Activated CD8-positive, alpha-beta memory T cell treated with anti-CD3 and anti-CD28 coated beads for 24 hours (primary cell): Measurements from ENCODE around the gene ST6GAL1.
"Not testable (repeated sequence)": the region's sequence is repeated elsewhere in the genome, so short reads cannot be mapped to it uniquely, and the experiment has no call there.

Experiments
- DNase-seq: peaks from one replicate; pipeline ENCODE4 v3.0.0-alpha.2; 2020

ST6GAL1 gene

DNA sequence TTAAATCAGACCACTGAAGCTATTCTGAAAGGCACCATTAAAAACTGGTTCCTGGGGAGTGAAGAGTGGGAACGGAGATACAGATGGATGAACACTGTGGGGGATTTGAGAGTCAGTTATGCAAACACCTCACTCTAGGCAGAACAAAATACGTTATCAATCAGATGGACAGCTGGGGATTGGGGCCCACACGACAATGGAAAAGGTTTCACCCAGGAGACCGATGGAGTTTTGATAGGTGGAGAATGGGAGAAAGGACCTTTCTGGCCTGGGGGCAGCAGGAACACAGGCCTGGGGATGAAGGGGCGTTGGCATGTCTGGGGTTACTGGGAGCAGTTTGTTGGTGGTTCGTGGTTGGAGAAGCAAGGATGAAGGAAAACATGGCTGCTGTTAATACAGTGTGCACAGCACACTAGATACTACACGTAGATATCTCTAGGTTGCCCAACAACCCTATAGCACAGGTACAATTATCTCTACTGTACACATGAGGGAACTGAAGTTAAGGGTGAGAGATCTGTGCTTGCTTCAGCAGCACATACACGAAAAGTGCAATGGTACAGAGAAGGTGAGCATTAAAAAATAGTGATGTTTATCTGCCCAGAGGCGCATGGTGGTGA is 16.5 kb downstream of the ST6GAL1 start:
- no peak for DNase-seq

GRCh38 chr3:186949281-186949982 is 19.1 kb downstream of the ST6GAL1 start:
- no peak for DNase-seq

- DNase-seq = no peak
Measured at GRCh38 chr3:186950402-186951093, 20.2 kb downstream of the ST6GAL1 start.

- no peak for DNase-seq
Measured at GRCh38 chr3:186951640-186952552, 21.6 kb downstream of the ST6GAL1 start.

DNA sequence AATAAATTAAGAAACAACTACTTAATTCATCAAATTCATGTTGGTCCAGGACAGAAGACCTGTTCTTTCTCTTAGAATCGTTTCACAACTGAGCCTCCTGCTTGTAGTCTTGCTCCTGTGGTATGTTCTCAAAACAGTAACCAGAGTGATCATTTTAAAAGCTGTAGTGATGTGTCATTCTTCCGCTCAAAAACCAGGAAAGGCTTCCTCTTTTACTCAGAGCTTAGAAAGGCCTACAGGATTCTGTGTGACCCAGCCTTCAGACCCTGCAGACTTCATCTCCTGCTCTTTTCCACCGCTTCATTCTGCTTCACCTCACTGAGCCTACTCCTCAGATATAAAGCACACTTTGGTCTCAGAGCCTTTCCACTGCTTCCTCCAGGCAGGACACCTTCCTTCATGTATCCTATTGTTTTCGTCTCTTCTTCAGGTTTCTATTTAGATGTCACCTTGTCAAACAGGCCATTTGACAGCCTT is 22.7 kb downstream of the ST6GAL1 start:
- no peak for DNase-seq

- DNase-seq = not testable (repeated sequence)
Measured at GRCh38 chr3:186953992-186954699, 23.8 kb downstream of the ST6GAL1 start.

DNA sequence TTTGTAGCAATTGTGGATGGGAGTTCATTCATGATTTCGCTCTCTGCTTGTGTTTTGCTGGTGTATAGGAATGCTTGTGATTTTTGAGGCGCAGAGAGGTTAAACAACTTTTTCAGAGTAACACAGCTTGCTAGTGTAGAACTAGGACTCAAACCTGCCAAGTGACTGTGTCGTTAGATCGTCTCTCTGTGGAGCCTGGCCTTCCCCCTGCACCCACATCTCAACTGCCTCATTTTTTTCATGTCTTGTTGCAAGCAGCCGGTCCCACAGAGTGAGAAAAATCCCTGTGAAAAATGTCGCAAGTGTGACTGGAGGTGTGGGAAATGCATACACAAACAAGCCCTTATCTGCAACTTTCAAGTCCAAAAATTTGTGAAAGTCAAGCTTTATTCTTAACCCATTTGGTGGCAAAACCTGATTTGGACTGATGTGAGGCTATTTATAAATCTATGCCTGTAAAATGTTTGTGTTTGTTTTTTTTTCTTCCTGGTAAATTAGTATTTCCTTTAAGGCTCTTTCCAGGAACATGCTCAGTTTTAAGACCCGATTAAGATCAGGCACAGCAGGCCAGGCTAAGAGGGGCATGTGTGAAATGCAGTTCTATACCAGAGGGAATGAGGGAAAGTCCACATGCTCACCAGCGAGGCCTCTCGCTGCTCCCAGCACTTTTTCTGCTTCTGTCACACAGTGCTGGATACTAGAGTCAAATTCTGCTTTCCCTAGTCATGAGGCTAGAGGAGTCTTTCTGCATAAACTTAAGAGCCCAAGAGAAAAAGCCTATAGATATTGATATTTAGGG is 25.8 kb downstream of the ST6GAL1 start:
- DNase-seq = no peak

DNA sequence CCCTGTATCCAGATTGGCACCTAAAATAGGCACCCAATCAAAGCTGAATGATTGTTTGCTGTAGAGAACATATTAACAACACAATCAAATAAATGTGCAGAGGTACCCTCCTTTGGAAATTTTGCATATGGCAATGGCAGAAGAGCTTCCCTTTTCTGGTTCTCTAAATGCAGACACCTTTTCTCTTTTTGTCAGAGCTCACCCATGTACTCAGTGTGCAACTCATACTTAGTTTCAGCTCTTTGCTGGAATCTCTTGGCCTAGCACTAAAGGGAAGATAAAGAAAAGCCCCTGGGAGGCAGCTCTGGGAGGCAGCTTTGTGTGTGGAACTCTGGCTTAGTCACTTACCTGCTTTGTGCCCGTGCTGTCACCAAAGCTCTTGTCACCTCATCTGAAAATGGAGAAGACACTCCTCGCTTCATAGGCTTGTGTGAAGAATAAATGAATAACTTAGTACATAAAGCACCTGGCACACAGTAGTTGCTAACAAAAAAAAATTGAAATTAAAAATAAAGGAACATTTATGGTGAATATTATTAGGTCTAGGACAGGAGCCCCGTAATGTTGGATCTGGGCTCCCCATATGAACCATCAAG is 28.8 kb downstream of the ST6GAL1 start:
- no peak for DNase-seq

- DNase-seq = no peak
Measured at GRCh38 chr3:186960347-186960746, 30.0 kb downstream of the ST6GAL1 start.

DNA sequence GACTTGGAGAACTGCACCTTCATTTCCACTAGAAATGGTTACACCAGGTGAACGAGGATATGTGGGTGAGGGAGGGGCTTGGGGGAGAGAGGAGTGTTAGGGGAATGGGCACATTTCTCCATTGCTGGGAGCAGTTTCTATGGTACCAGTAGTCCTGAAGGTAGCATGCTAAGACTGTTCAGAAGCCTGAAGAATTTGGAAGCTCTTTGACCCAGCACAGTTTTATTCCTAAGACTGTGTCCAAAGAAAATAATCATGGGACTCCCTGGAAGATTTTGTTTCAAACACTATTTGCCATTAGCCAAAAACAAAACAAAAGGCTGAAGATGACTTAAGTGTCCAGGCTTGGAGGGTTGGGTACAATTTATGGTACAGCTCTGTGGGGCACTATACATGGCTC is 32.1 kb downstream of the ST6GAL1 start:
- no peak for DNase-seq

GRCh38 chr3:186963636-186964035 is 33.3 kb downstream of the ST6GAL1 start:
- DNase-seq = no peak

GRCh38 chr3:186964071-186964470 is 33.7 kb downstream of the ST6GAL1 start:
- DNase-seq = no peak

- DNase-seq = no peak
Measured at GRCh38 chr3:186964616-186965015, 34.3 kb downstream of the ST6GAL1 start.

GRCh38 chr3:186965141-186965879 is 35.0 kb downstream of the ST6GAL1 start:
- no peak for DNase-seq

DNA sequence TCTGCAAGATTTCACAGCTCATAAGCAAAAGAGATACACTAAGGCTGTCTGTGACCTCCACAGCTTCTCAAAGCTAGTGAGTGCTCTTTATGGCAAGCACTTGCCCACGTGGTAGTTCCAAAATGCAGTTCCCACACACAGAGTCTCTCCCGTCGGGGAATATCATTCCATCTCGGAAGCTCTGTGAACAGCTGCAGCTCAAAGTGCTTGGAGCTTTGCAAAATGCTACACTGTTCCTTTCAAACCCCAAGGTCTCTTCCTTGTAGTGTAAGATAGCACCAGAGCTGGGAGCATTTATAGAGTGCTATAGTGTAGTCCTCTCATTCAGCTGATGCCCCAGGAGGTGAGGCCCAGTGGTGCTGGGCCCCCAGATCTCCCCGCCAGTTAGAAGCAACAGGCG is 36.1 kb downstream of the ST6GAL1 start:
- no peak for DNase-seq

DNA sequence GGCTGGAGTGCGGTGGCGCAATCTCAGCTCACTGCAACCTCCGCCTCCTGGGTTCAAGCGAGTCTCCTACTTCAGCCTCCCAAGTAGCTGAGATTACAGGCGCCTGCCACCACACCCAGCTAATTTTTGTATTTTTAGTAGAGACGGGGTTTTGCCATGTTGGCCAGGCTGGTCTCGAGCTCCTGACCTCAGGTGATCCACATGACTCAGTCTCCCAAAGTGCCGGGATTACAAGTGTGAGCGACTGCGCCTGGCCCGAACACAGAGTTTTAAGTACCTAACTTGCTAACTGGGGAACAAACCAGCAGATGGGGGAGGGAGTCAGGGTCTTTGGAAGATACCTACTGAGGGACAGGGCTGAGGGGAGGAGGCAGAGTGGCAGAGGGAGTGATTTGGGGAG is 36.9 kb downstream of the ST6GAL1 start:
- not testable (repeated sequence) for DNase-seq

GRCh38 chr3:186967686-186968085 is 37.4 kb downstream of the ST6GAL1 start:
- no peak for DNase-seq

DNA sequence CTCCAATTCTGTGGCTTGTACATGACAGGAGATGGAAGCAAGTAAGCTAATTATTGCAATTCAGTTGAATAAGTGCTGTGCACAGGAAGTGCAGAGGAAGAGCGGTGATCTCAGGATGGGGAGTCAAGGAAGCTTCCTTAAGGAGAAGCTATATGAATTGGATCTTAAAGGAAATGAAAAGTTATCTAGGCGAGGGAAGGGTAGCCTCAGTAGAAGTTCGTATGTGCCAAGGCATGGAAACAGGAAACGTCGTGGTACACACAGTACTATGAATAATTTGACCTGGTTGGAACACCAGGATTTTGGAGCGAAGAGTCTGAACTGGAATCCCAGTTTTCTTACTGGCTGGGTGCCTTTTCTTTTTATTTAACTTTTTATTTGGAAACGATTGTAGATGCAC is 39.3 kb downstream of the ST6GAL1 start:
- no peak for DNase-seq

DNA sequence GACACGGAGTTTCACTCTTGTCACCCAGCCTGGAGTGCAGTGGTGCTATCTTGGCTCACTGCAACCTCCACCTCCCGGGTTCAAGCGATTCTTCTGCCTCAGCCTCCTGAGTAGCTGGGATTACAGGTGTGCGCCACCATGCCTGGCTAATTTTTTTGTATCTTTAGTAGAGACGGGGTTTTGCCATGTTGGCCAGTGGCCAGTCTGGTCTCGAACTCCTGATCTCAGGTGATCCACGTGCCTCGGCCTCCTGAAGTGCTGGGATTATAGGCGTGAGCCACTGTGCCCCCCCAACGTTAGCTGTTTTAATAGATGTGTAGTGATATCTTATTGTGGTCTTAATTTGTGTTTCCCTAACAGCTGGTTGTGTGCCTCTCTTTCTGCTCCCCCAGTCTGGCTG is 40.8 kb downstream of the ST6GAL1 start:
- not testable (repeated sequence) for DNase-seq

GRCh38 chr3:186971578-186971977 is 41.3 kb downstream of the ST6GAL1 start:
- DNase-seq = no peak
